CD8-positive, alpha-beta memory T cell (primary cell): ENCODE results near the gene CXCL5. TPM values are rescaled to one million over a fixed set of nuclear protein-coding genes. Genes with fewer than 3 reads are reported as not detected.

ENCODE experiments used
- CTCF ChIA-PET: fragments of 350-600 bp; sonication (Branson Sonifier 250); formaldehyde crosslinking; loops from one replicate; lab custom pipeline; 2021; ENCODE audit warnings: antibody characterized with exemption; lab: Charles Lee
- POLR2A ChIA-PET: fragments of 350-600 bp; sonication (Branson Sonifier 250); formaldehyde crosslinking; loops from one replicate; lab custom pipeline; 2021; ENCODE audit warnings: antibody characterized with exemption; lab: Charles Lee
- DNase-seq, 5 donors: peaks; one replicate each; pipeline versions ENCODE4 v3.0.0 to v3.0.0-alpha.2; 2020 to 2022; ENCODE audit warnings: mixed read lengths in 1 of 5
- H3K27ac ChIP-seq: one replicate; pipeline ENCODE4 v1.7.0; 2013; ENCODE audit warnings: low read depth, mild to moderate bottlenecking, low read length, moderate library complexity
- H3K27me3 ChIP-seq: 2 replicates; pipeline ENCODE4 v1.7.0; 2013; ENCODE audit warnings: low read length, mild to moderate bottlenecking; ENCODE audit not compliant: insufficient read depth, poor library complexity, severe bottlenecking
- H3K36me3 ChIP-seq: 2 replicates; pipeline ENCODE4 v1.7.0; 2013; ENCODE audit warnings: mild to moderate bottlenecking, low read length, moderate library complexity; ENCODE audit not compliant: insufficient read depth
- H3K4me1 ChIP-seq: 2 replicates; pipeline ENCODE4 v1.7.0; 2013; ENCODE audit warnings: mild to moderate bottlenecking, low read length, moderate library complexity; ENCODE audit not compliant: insufficient read depth
- H3K4me3 ChIP-seq: 2 replicates; pipeline ENCODE4 v1.7.0; 2013; ENCODE audit warnings: mild to moderate bottlenecking, low read length
- H3K9me3 ChIP-seq: 2 replicates; pipeline ENCODE4 v1.7.0; 2013; ENCODE audit warnings: mild to moderate bottlenecking, low read length
- H3K27ac Mint-ChIP-seq, 8 donors: one replicate each; pipeline ENCODE4 v1.8.0; 2020 to 2021; ENCODE audit warnings: mixed read lengths in 8 of 8, mild to moderate bottlenecking in 6 of 8, inconsistent platforms in 3 of 8, moderate library complexity in 3 of 8
- H3K27me3 Mint-ChIP-seq, 2 donors: one replicate each; pipeline ENCODE4 v1.8.0; 2020 to 2021; ENCODE audit warnings: mixed read lengths in 2 of 2, mild to moderate bottlenecking in 1 of 2, moderate library complexity in 1 of 2
- H3K36me3 Mint-ChIP-seq, 3 donors: one replicate each; pipeline ENCODE4 v1.8.0; 2020 to 2021; ENCODE audit warnings: mixed read lengths in 3 of 3, inconsistent platforms in 1 of 3, mild to moderate bottlenecking in 1 of 3
- H3K4me1 Mint-ChIP-seq, 3 donors: one replicate each; pipeline ENCODE4 v1.8.0; 2020 to 2021; ENCODE audit warnings: mixed read lengths in 3 of 3, inconsistent platforms in 1 of 3, mild to moderate bottlenecking in 1 of 3
- H3K4me3 Mint-ChIP-seq, 7 donors: one replicate each; pipeline ENCODE4 v1.8.0; 2020 to 2021; ENCODE audit warnings: mixed read lengths in 7 of 7, mild to moderate bottlenecking in 6 of 7, moderate library complexity in 4 of 7, inconsistent platforms in 2 of 7
- H3K9me3 Mint-ChIP-seq, 5 donors: one replicate each; pipeline ENCODE4 v1.8.0; 2020 to 2022; ENCODE audit warnings: mixed read lengths in 5 of 5, mild to moderate bottlenecking in 3 of 5, moderate library complexity in 2 of 5, inconsistent platforms in 1 of 5
- polyA plus RNA-seq: library from polyadenylated mRNA; unstranded; fragments of 300-500 nt; fragmentation: Illumina TruSeq; gene quantifications from one replicate; pipeline ENCODE4 v1.2.3, GENCODE V29; 2021
- total RNA-seq, 2 experiments: library from RNA; stranded (reverse); gene quantifications; one replicate each; pipeline ENCODE4 v1.2.3, GENCODE V29; 2021

CXCL5 gene
- total and polyA plus RNA-seq, 3 experiments from 2014 or later, result not detected

DNA sequence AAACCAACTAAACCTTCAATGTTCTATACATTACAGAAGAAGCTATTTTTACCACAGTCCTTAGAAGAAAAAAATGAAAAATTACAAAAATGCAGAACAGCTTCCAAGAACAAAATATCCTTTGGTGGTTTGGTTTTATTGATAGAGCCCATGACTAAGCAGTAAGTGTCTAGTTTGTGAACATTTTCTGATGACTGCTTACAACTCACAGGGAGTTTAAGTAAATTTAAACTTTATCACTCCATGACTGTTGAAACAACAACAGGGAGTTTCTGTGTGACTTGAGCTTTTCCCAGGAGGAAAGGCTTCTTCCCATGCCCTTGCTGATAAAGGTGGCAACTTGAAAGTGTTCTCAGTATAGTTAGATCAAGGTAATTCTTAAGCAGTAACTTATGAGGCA, 19.6 kb downstream of the CXCL5 start:
- H3K9me3 Mint-ChIP-seq, result peaks cover under 1 to 10% (median 7%) of the 10 kb centered on the region in 5 donors
- peaks cover 0 to 4% of the 10 kb centered on the region in 2 donors for H3K27me3 Mint-ChIP-seq
- no peaks in the 10 kb centered on the region for H3K4me1 Mint-ChIP-seq
- Histone ChIP-seq H3K27me3 (no peaks in the 10 kb centered on the region), H3K27ac (no peak overlapping the region), H3K36me3 (no peaks in the 10 kb centered on the region), H3K4me1 (no peaks in the 10 kb centered on the region), H3K9me3 (no peaks in the 10 kb centered on the region), H3K4me3 (no peak overlapping the region)
- POLR2A ChIA-PET, result no interaction called here
- H3K36me3 Mint-ChIP-seq, result no peaks in the 10 kb centered on the region
- CTCF ChIA-PET, result no interaction called here
- no peak overlapping the region for H3K4me3 Mint-ChIP-seq
- DNase-seq, result no peak
- no peak overlapping the region for H3K27ac Mint-ChIP-seq

DNA sequence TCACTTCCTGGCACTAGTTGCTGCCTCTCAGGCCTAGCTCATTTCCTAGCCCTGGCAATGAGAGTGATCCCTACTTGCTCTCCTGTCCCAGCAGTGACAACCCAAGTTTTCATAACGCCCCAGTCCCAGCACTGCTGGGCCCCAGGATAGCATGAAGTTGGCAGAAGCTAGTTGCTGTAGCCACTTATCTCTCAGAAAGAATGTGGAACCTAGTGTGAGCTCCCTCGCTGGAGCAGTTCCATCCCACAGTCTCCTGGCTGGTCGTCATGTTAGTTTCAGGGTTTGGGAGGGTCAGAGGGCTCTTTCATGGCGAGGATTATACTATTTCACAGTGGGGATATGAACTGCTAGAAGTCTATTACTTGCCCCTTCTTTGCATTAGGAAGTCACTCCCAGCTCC, 21.8 kb downstream of the CXCL5 start:
- H3K4me3 Mint-ChIP-seq, result no peak overlapping the region
- H3K9me3 ChIP-seq, result no peaks in the 10 kb centered on the region
- DNase-seq, result no peak
- H3K4me3 ChIP-seq, result no peak overlapping the region
- peaks cover 0 to 4% of the 10 kb centered on the region in 2 donors for H3K27me3 Mint-ChIP-seq
- ChIA-PET CTCF (no interaction called here), POLR2A (no interaction called here)
- no peaks in the 10 kb centered on the region for H3K4me1 ChIP-seq
- no peak overlapping the region for H3K27ac ChIP-seq
- no peak overlapping the region for H3K27ac Mint-ChIP-seq
- H3K27me3 ChIP-seq, result no peaks in the 10 kb centered on the region
- H3K9me3 Mint-ChIP-seq, result peaks cover 10 to 16% (median 14%) of the 10 kb centered on the region in 5 donors
- H3K4me1 Mint-ChIP-seq, result no peaks in the 10 kb centered on the region
- no peaks in the 10 kb centered on the region for H3K36me3 Mint-ChIP-seq
- H3K36me3 ChIP-seq, result no peaks in the 10 kb centered on the region

DNA sequence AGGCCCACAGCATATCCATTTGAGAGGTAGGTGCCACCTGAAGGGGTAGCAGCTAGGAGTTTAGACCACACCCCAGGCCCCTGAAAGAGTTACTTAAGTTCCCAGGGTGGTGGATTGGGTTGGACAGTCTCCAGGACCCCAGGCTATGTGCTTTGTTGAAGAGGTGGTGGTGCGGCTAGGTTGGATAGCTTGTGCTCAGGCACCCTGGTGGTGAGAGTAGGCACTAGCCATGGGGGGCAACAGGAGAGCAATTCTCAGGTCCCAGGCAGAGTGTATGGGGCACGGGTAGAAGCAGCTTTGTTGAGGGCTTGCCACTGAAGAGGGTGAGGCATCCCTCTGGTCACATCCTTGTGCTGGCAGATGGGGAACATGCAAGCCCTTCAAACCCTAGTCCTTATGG, 22.3 kb downstream of the CXCL5 start:
- CTCF ChIA-PET, result no interaction called here

DNA sequence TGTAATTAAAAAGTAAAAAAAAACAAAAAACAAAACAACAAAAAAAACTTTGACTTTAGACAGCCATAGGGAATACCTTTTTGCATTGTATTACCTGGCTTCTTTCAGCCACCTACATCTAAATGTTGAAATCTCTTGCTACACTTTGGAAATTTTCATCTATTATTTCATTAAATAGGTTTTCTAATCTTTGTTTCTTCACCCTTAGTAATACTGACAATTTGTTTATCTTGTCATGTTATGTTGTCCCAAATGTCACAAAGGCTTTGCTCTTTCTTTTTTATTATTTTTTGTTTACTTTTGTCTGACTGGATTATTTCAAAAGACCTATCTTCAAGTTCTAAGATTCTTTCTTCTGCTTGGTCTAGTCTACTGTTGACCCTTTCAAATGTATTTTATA, 24.1 kb downstream of the CXCL5 start:
- Mint-ChIP-seq H3K4me3 (no peak overlapping the region), H3K4me1 (no peaks in the 10 kb centered on the region), H3K36me3 (no peaks in the 10 kb centered on the region), H3K27me3 (no peaks in the 10 kb centered on the region), H3K27ac (no peak overlapping the region), H3K9me3 (peaks cover 15 to 29% (median 18%) of the 10 kb centered on the region in 5 donors)
- Histone ChIP-seq H3K27me3 (no peaks in the 10 kb centered on the region), H3K4me3 (no peak overlapping the region), H3K27ac (no peak overlapping the region), H3K9me3 (peaks cover 4% of the 10 kb centered on the region), H3K36me3 (no peaks in the 10 kb centered on the region), H3K4me1 (no peaks in the 10 kb centered on the region)
- no peak for DNase-seq
- ChIA-PET POLR2A (no interaction called here), CTCF (no interaction called here)

More for the DNA sequence above, 22.3 kb downstream of the CXCL5 start:
- Mint-ChIP-seq H3K27ac (no peak overlapping the region), H3K27me3 (peaks cover 0 to 3% of the 10 kb centered on the region in 2 donors), H3K9me3 (peaks cover 10 to 19% (median 14%) of the 10 kb centered on the region in 5 donors), H3K4me1 (no peaks in the 10 kb centered on the region), H3K36me3 (no peaks in the 10 kb centered on the region), H3K4me3 (no peak overlapping the region)
- no peaks in the 10 kb centered on the region for H3K27me3 ChIP-seq
- DNase-seq, result no peak
- H3K4me1 ChIP-seq, result no peaks in the 10 kb centered on the region
- no peaks in the 10 kb centered on the region for H3K9me3 ChIP-seq
- no peak overlapping the region for H3K4me3 ChIP-seq
- H3K27ac ChIP-seq, result no peak overlapping the region
- no peaks in the 10 kb centered on the region for H3K36me3 ChIP-seq
- POLR2A ChIA-PET, result no interaction called here

DNA sequence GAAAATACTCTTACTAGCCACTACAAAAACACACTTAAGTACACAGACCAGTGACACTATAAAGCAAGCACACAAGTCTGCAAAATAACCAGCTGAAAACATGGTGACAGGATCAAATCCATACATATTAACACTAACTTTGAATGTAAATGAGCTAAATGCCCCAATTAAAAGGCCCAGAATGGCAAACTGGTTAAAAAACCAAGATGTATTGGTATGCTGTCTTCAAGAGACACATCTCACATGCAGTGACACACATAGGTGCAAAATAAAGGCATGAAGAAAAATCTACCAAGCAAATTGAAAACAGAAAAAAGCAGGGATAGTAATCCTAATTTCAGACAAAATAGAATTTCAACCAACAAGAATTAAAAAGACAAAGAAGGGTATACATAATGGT, 27.5 kb downstream of the CXCL5 start:
- ChIA-PET POLR2A (no interaction called here), CTCF (no interaction called here)
- no peak overlapping the region for H3K4me3 ChIP-seq
- no peak overlapping the region for H3K27ac ChIP-seq
- Mint-ChIP-seq H3K4me3 (no peak overlapping the region), H3K36me3 (no peaks in the 10 kb centered on the region), H3K27me3 (no peaks in the 10 kb centered on the region), H3K4me1 (no peaks in the 10 kb centered on the region), H3K9me3 (peaks cover 9 to 29% (median 20%) of the 10 kb centered on the region in 5 donors), H3K27ac (no peak overlapping the region)
- H3K9me3 ChIP-seq, result peaks cover 4% of the 10 kb centered on the region
- no peaks in the 10 kb centered on the region for H3K27me3 ChIP-seq
- no peaks in the 10 kb centered on the region for H3K4me1 ChIP-seq
- no peak for DNase-seq
- no peaks in the 10 kb centered on the region for H3K36me3 ChIP-seq

DNA sequence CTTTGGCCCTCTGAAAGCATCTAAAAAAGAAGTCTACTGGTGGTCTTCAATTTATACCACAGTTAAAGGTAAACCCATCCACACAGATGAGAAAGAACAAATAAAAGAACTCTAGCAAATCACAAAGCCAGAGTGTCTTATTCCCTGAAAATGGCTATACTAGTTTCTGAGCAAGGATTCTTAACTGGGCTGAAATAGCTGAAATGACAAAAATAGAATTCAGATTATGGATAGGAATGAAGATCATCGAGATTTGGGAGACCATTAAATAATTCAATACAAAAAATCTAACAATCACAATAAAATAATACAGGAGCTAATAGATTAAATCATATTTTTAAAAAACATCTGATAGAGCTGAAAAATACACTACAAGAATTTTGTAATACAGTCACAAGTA, 28.5 kb downstream of the CXCL5 start:
- ChIA-PET POLR2A (no interaction called here), CTCF (no interaction called here)
- Histone ChIP-seq H3K27me3 (no peaks in the 10 kb centered on the region), H3K9me3 (peaks cover 4% of the 10 kb centered on the region), H3K4me1 (no peaks in the 10 kb centered on the region), H3K27ac (no peak overlapping the region), H3K36me3 (no peaks in the 10 kb centered on the region), H3K4me3 (no peak overlapping the region)
- no peak for DNase-seq
- Mint-ChIP-seq H3K36me3 (no peaks in the 10 kb centered on the region), H3K27me3 (no peaks in the 10 kb centered on the region), H3K9me3 (peaks cover 9 to 29% (median 17%) of the 10 kb centered on the region in 5 donors), H3K27ac (no peak overlapping the region), H3K4me3 (no peak overlapping the region), H3K4me1 (no peaks in the 10 kb centered on the region)

DNA sequence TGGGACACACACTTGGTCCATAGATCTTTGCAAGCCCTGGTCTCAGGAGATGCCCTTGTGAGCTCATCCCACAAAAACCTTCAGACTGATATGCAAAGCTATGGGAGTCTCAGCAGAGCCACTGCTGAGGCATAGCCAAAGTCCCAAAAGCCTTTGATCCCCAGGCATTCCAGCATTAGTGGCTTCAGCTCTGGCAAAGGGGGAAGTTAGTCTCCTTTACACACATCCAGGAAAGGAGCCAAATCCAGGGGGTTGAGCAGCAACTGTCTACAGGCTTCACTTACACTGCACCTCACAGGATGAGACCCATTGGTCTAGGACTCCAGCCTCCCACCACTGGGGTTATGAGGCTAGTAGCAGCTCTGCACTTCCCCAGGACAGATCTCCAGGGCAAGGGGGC, 30.6 kb downstream of the CXCL5 start:
- POLR2A ChIA-PET, result no interaction called here

DNA sequence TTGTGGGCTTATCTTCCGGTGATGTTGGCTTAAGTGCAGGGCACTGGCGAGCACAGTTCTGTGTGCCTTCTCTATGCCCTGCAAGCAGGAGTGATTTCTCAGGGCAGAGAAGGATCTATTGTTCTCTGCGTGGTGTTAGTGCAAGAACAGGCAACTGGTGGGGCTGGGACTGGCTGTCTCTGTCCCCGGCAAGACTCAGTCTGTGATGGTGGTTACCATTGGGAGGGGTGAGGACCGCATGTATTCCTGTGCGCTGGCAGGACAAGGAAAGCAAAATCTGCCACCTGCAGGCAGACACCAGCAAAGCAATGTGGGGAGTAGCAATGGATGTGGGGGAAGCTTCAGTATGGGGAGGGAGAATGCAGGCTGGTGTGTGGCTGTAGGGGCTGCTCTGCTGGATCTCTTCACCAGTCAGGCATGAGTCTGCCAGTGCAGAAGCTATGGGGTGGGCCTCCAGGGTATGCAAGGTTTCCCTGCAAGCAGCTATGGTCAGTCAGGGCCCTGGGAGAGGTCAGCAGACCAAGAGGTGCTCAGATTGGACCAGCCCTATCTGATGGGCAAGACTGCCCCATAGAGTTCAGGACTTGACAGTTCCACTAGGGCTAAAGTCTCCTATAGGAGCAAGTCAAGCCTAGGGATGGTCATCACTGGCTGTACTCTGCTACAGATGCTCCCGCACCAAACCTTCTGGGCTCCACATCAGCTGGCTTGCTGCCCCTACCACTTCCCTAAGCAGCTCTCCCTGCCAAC, 33.4 kb downstream of the CXCL5 start:
- ChIA-PET POLR2A (no interaction called here), CTCF (no interaction called here)
- Histone ChIP-seq H3K4me3 (no peak overlapping the region), H3K27ac (no peak overlapping the region), H3K4me1 (no peaks in the 10 kb centered on the region), H3K27me3 (no peaks in the 10 kb centered on the region), H3K9me3 (no peaks in the 10 kb centered on the region), H3K36me3 (no peaks in the 10 kb centered on the region)
- H3K36me3 Mint-ChIP-seq, result no peaks in the 10 kb centered on the region
- peaks cover 14 to 21% (median 18%) of the 10 kb centered on the region in 5 donors for H3K9me3 Mint-ChIP-seq
- H3K4me1 Mint-ChIP-seq, result no peaks in the 10 kb centered on the region
- no peak for DNase-seq
- no peaks in the 10 kb centered on the region for H3K27me3 Mint-ChIP-seq
- H3K27ac Mint-ChIP-seq, result peak overlapping the region in 1 of 8 donors; percentile 92
- no peak overlapping the region for H3K4me3 Mint-ChIP-seq

More for the DNA sequence above, 30.6 kb downstream of the CXCL5 start:
- Histone ChIP-seq H3K27me3 (no peaks in the 10 kb centered on the region), H3K36me3 (no peaks in the 10 kb centered on the region), H3K4me1 (no peaks in the 10 kb centered on the region), H3K27ac (no peak overlapping the region), H3K9me3 (peaks cover 4% of the 10 kb centered on the region), H3K4me3 (no peak overlapping the region)
- H3K4me3 Mint-ChIP-seq, result no peak overlapping the region
- no peaks in the 10 kb centered on the region for H3K27me3 Mint-ChIP-seq
- no peaks in the 10 kb centered on the region for H3K4me1 Mint-ChIP-seq
- CTCF ChIA-PET, result no interaction called here
- H3K36me3 Mint-ChIP-seq, result no peaks in the 10 kb centered on the region
- no peak for DNase-seq
- H3K9me3 Mint-ChIP-seq, result peaks cover 11 to 21% (median 12%) of the 10 kb centered on the region in 5 donors
- no peak overlapping the region for H3K27ac Mint-ChIP-seq
